Hepatocyte (in vitro differentiated cells): ENCODE measurements around the gene PNMA5.
"Not testable (repeated sequence)": the region's sequence is repeated elsewhere in the genome, so short reads cannot be mapped to it uniquely, and the experiment has no call there.

ENCODE experiments used
- CTCF ChIP-seq: fragments of 200-600 bp; sonication (generic); IDR thresholded peaks from 2 replicates; pipeline ENCODE4 v1.5.1; 2016; ENCODE audit warnings: antibody characterized with exemption, mild to moderate bottlenecking; ENCODE audit not compliant: poor library complexity
- EZH2 ChIP-seq: fragments of 200-600 bp; sonication (generic); IDR thresholded peaks from 2 replicates; pipeline ENCODE4 v1.6.1; 2016; ENCODE audit warnings: antibody characterized with exemption, mild to moderate bottlenecking, borderline replicate concordance

GRCh38 chrX:152987156-152987555 lies 6.8 kb downstream of the PNMA5 start:
- not testable (repeated sequence) for TF ChIP-seq CTCF, EZH2
